Panc1 (cell line): ENCODE data around the gene TMEM108. TPM values are rescaled to one million over a fixed set of nuclear protein-coding genes. Genes with fewer than 3 reads are reported as not detected.

ENCODE experiments used
- ATAC-seq: fragments of 200-7000 bp; cut with Tn5 transposase; 2 replicates; pipeline ENCODE4 v1.9.1; 2020; ENCODE audit warnings: mild to moderate bottlenecking, moderate library complexity
- BruUV-seq: library from RNA; stranded (reverse); fragments of 400-500 nt; replicated peaks from 2 replicates; lab custom pipeline; 2021; lab: Mats Ljungman, UMichigan
- CTCF ChIA-PET: fragments of 300-600 bp; sonication (Branson Sonifier 250); formaldehyde crosslinking; loops from one replicate; lab custom pipeline; 2022; ENCODE audit warnings: antibody characterized with exemption; lab: Charles Lee
- POLR2A ChIA-PET: fragments of 300-600 bp; sonication (Branson Sonifier 250); formaldehyde crosslinking; loops from one replicate; lab custom pipeline; 2022; ENCODE audit warnings: antibody characterized with exemption; lab: Charles Lee
- DNase-seq: peaks from one replicate; pipeline ENCODE4 v3.0.0-alpha.2; 2010; ENCODE audit warnings: low read depth, low spot score
- H3K27ac ChIP-seq: 2 replicates; pipeline ENCODE4 v1.5.1; 2011; ENCODE audit warnings: mild to moderate bottlenecking, low read length, inconsistent platforms
- H3K27me3 ChIP-seq: fragments of 200-500 bp; sonication (Bioruptor generic); 2 replicates; pipeline ENCODE4 v1.6.0; 2014; ENCODE audit warnings: low read length, inconsistent platforms; ENCODE audit not compliant: control insufficient read depth, insufficient read depth
- H3K36me3 ChIP-seq: fragments of 200-500 bp; sonication (Bioruptor generic); 2 replicates; pipeline ENCODE4 v1.5.1; 2014; ENCODE audit warnings: inconsistent platforms, mild to moderate bottlenecking, low read length, moderate library complexity; ENCODE audit not compliant: control insufficient read depth, insufficient read depth
- H3K4me1 ChIP-seq: 2 replicates; pipeline ENCODE4 v1.5.1; 2011; ENCODE audit warnings: inconsistent platforms, mild to moderate bottlenecking, low read length, moderate library complexity; ENCODE audit not compliant: control insufficient read depth, insufficient read depth
- H3K4me3 ChIP-seq, 2 experiments: 2 replicates each; pipeline ENCODE4 v1.5.1; 2011 to 2012; ENCODE audit warnings: low read depth in 2 of 2, low read length in 2 of 2, mild to moderate bottlenecking in 2 of 2, inconsistent platforms in 1 of 2, moderate library complexity in 1 of 2
- H3K9me3 ChIP-seq: fragments of 200-500 bp; sonication (Bioruptor generic); 2 replicates; pipeline ENCODE4 v1.5.1; 2014; ENCODE audit warnings: low read depth, mild to moderate bottlenecking, inconsistent platforms, low read length, moderate library complexity; ENCODE audit not compliant: control insufficient read depth, insufficient read depth
- CTCF ChIP-seq: fragments of 450-650 bp; IDR thresholded peaks from 2 replicates; pipeline ENCODE4 v1.5.1; 2017; ENCODE audit warnings: mild to moderate bottlenecking
- POLR2AphosphoS5 ChIP-seq: IDR thresholded peaks from 2 replicates; pipeline ENCODE4 v1.6.1; 2012; ENCODE audit warnings: mild to moderate bottlenecking, low read depth, low read length, moderate library complexity
- REST ChIP-seq, 2 experiments: IDR thresholded peaks; 2 replicates each; pipeline ENCODE4 v1.6.1; 2011 to 2012; ENCODE audit warnings: low read depth in 2 of 2, control low read depth in 1 of 2, low read length in 1 of 2, mild to moderate bottlenecking in 1 of 2, moderate library complexity in 1 of 2; ENCODE audit not compliant: insufficient read depth in 1 of 2
- SIN3A ChIP-seq: IDR thresholded peaks from 2 replicates; pipeline ENCODE4 v1.6.1; 2012; ENCODE audit warnings: low read depth, mild to moderate bottlenecking, low read length, moderate library complexity, borderline replicate concordance; ENCODE audit not compliant: insufficient read depth
- TCF7L2 ChIP-seq: IDR thresholded peaks from 2 replicates; pipeline ENCODE4 v1.6.1; 2011; ENCODE audit warnings: mild to moderate bottlenecking, low read depth, low read length, inconsistent platforms
- in situ Hi-C: cut with HindIII; loops from 2 replicates; pipeline ENCODE4 v1.10.0; 2016; ENCODE audit warnings: low sequenced_read_pairs, low pct_unique_long_range_greater_than_20kb
- intact Hi-C: fragments of 100-400 bp; cut with micrococcal nuclease; formaldehyde crosslinking; loops from one replicate; pipeline ENCODE4 v1.10.0; 2022; ENCODE audit not compliant: unreplicated experiment
- total RNA-seq: library from RNA; stranded (reverse); gene quantifications from one replicate; pipeline ENCODE4 v1.2.1, GENCODE V29; 2021; ENCODE audit not compliant: unreplicated experiment

TMEM108 gene
- total RNA-seq, 1 experiment from 2014 or later = 0.41 TPM

GRCh38 chr3:133211856-133212255 is 173.7 kb downstream of the TMEM108 start:
- intact Hi-C loops (no loop called here), in situ Hi-C loops (no loop called here)
- DNase-seq (no peak), ATAC-seq (no peak)
- Histone ChIP-seq H3K9me3 (no peaks in the 10 kb centered on the region), H3K27me3 (no peaks in the 10 kb centered on the region), H3K4me3 (no peak overlapping the region), H3K27ac (no peak overlapping the region), H3K4me1 (no peaks in the 10 kb centered on the region), H3K36me3 (no peaks in the 10 kb centered on the region)
- ChIA-PET POLR2A (no interaction called here), CTCF (no interaction called here)
- no TSS peak for BruUV-seq
- TF ChIP-seq SIN3A (no peak), CTCF (no peak), REST (IDR thresholded peaks at IDR 0.05; ENCODE audit: insufficient read depth in 1 of 2, low read depth in 2 of 2, low read length in 1 of 2) (no peak), POLR2AphosphoS5 (no peak), TCF7L2 (no peak)

- ChIA-PET POLR2A (no interaction called here), CTCF (no interaction called here)
- Histone ChIP-seq H3K27ac (no peak overlapping the region), H3K4me1 (no peaks in the 10 kb centered on the region), H3K4me3 (no peak overlapping the region), H3K36me3 (no peaks in the 10 kb centered on the region), H3K9me3 (no peaks in the 10 kb centered on the region), H3K27me3 (no peaks in the 10 kb centered on the region)
- no TSS peak for BruUV-seq
- in situ Hi-C loops = no loop called here
- intact Hi-C loops = no loop called here
- ATAC-seq (no peak), DNase-seq (no peak)
- TF ChIP-seq TCF7L2 (no peak), CTCF (no peak), POLR2AphosphoS5 (no peak), SIN3A (no peak), REST (IDR thresholded peaks at IDR 0.05; ENCODE audit: insufficient read depth in 1 of 2, low read depth in 2 of 2, low read length in 1 of 2) (no peak)
Measured at GRCh38 chr3:133213937-133214336, 175.7 kb downstream of the TMEM108 start.
